ENCODE measurements around the gene GABRD. TPM values are rescaled to one million over a fixed set of nuclear protein-coding genes. Genes with fewer than 3 reads are reported as not detected.

GABRD gene
- total RNA-seq, 1 donor from 2014 or later: not detected

- Histone ChIP-seq H3K36me3 (ENCODE audit: control insufficient read depth, insufficient read depth, low read length) (no peaks in the 10 kb centered on the region), H3K4me3 (ENCODE audit: low read depth, low read length) (no peak overlapping the region), H3K27me3 (ENCODE audit: control insufficient read depth, insufficient read depth, low read length) (peaks cover 5% of the 10 kb centered on the region)
- no peak for DNase-seq (ENCODE audit: low read depth)
- TF ChIP-seq CTCF (IDR thresholded peaks at IDR 0.05; ENCODE audit: insufficient read depth, low read length, poor library complexity, severe bottlenecking): no peak
Measured at GRCh38 chr1:2072109-2072806, 53.1 kb downstream of the GABRD start.

- no peak for DNase-seq (ENCODE audit: low read depth)
- TF ChIP-seq CTCF (IDR thresholded peaks at IDR 0.05; ENCODE audit: insufficient read depth, low read length, poor library complexity, severe bottlenecking): no peak
- Histone ChIP-seq H3K4me3 (ENCODE audit: low read depth, low read length) (no peak overlapping the region), H3K36me3 (ENCODE audit: control insufficient read depth, insufficient read depth, low read length) (no peaks in the 10 kb centered on the region), H3K27me3 (ENCODE audit: control insufficient read depth, insufficient read depth, low read length) (peaks cover 5% of the 10 kb centered on the region)
Measured at GRCh38 chr1:2072891-2073290, 53.7 kb downstream of the GABRD start.

- H3K4me3 ChIP-seq (ENCODE audit: low read depth, low read length): peak overlapping the region; percentile 5
- H3K36me3 ChIP-seq (ENCODE audit: control insufficient read depth, insufficient read depth, low read length): no peaks in the 10 kb centered on the region
- DNase-seq (ENCODE audit: low read depth): no peak
Measured at GRCh38 chr1:2073382-2074230, 54.5 kb downstream of the GABRD start.

GRCh38 chr1:2074396-2074795 is 55.3 kb downstream of the GABRD start:
- no peak for DNase-seq (ENCODE audit: low read depth)
- Histone ChIP-seq H3K36me3 (ENCODE audit: control insufficient read depth, insufficient read depth, low read length) (no peaks in the 10 kb centered on the region), H3K27me3 (ENCODE audit: control insufficient read depth, insufficient read depth, low read length) (peaks cover 5% of the 10 kb centered on the region), H3K4me3 (ENCODE audit: low read depth, low read length) (no peak overlapping the region)
- TF ChIP-seq CTCF (IDR thresholded peaks at IDR 0.05; ENCODE audit: insufficient read depth, low read length, poor library complexity, severe bottlenecking): no peak

More at GRCh38 chr1:2073382-2074230, 54.5 kb downstream of the GABRD start:
- peaks cover 5% of the 10 kb centered on the region for H3K27me3 ChIP-seq (ENCODE audit: control insufficient read depth, insufficient read depth, low read length)
- no peak for TF ChIP-seq CTCF (IDR thresholded peaks at IDR 0.05; ENCODE audit: insufficient read depth, low read length, poor library complexity, severe bottlenecking)

- no peak overlapping the region for H3K4me3 ChIP-seq (ENCODE audit: low read depth, low read length)
- H3K36me3 ChIP-seq (ENCODE audit: control insufficient read depth, insufficient read depth, low read length): no peaks in the 10 kb centered on the region
- no peak for DNase-seq (ENCODE audit: low read depth)
- no peak for TF ChIP-seq CTCF (IDR thresholded peaks at IDR 0.05; ENCODE audit: insufficient read depth, low read length, poor library complexity, severe bottlenecking)
- peaks cover 5% of the 10 kb centered on the region for H3K27me3 ChIP-seq (ENCODE audit: control insufficient read depth, insufficient read depth, low read length)
Measured at GRCh38 chr1:2074944-2075740, 56.0 kb downstream of the GABRD start.

Data from kidney epithelial cell (primary cell).